SK-N-MC (cell line): Measurements from ENCODE around the gene C1orf174.

Experiments used
- EZH2 ChIP-seq: fragments of 200-600 bp; sonication (generic); IDR thresholded peaks from one replicate; pipeline ENCODE4 v1.6.1; 2017; ENCODE audit warnings: antibody characterized with exemption
- FOXP2 ChIP-seq: optimal IDR thresholded peaks from 2 replicates; pipeline ENCODE3; 2011; ENCODE audit warnings: mild to moderate bottlenecking, moderate library complexity; ENCODE audit not compliant: insufficient read depth; ENCODE audit errors: extremely low read length, control extremely low read depth
- POLR2AphosphoS5 ChIP-seq: IDR thresholded peaks from 2 replicates; pipeline ENCODE4 v1.6.1; 2012; ENCODE audit warnings: mild to moderate bottlenecking, low read depth, low read length, borderline replicate concordance

DNA sequence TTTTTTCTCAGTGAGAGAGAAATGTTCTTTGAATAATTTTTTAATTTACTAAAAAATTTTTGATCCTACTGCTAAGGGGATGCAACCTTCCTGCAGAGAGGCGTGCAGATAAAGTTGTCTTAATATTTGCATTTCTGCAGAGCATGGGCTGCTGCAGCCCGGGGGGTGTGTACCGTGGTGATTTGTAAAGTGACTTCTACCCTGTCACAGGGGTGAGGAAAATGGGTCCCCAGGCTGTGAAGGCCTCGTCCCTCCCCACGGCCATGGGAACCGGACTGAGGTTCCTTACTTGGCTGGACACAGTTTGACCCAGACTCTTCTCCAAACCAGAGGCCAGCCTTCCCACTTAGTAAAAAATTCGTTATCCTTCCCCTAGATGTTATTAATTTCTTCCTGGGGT is 9.5 kb upstream of the C1orf174 start:
- TF ChIP-seq POLR2AphosphoS5: no peak
- no peak for TF ChIP-seq EZH2
- TF ChIP-seq FOXP2: no peak
